ENCODE measurements around the gene TRIP10.

The TRIP10 gene

GRCh38 chr19:6725513-6726231 is 13.8 kb upstream of the TRIP10 start:
- no peak for DNase-seq (ENCODE audit: low read depth)

GRCh38 chr19:6728346-6728745 is 11.1 kb upstream of the TRIP10 start:
- no peak for DNase-seq (ENCODE audit: low read depth)

GRCh38 chr19:6729573-6730152 is 9.8 kb upstream of the TRIP10 start:
- DNase-seq (ENCODE audit: low read depth) = no peak

GRCh38 chr19:6730153-6730804 is 9.2 kb upstream of the TRIP10 start:
- no peak for DNase-seq (ENCODE audit: low read depth)

GRCh38 chr19:6730941-6731670 is 8.4 kb upstream of the TRIP10 start:
- DNase-seq (ENCODE audit: low read depth) = no peak

GRCh38 chr19:6731822-6732221 is 7.7 kb upstream of the TRIP10 start:
- no peak for DNase-seq (ENCODE audit: low read depth)

GRCh38 chr19:6732803-6733337 is 6.6 kb upstream of the TRIP10 start:
- no peak for DNase-seq (ENCODE audit: low read depth)

- DNase-seq (ENCODE audit: low read depth) = no peak
Observed at GRCh38 chr19:6733338-6734095, 6.0 kb upstream of the TRIP10 start.

- no peak for DNase-seq (ENCODE audit: low read depth)
Observed at GRCh38 chr19:6734096-6734696, 5.3 kb upstream of the TRIP10 start.

GRCh38 chr19:6735181-6735911 is 4.1 kb upstream of the TRIP10 start:
- no peak for DNase-seq (ENCODE audit: low read depth)

GRCh38 chr19:6736169-6736916 is 3.1 kb upstream of the TRIP10 start:
- peak; percentile 70 for DNase-seq (ENCODE audit: low read depth)

- DNase-seq (ENCODE audit: low read depth) = no peak
Observed at GRCh38 chr19:6736917-6737283, 2.6 kb upstream of the TRIP10 start.

- peak; percentile 100 for DNase-seq (ENCODE audit: low read depth)
Observed at GRCh38 chr19:6737284-6737872, 2.1 kb upstream of the TRIP10 start, which contains the start of gene GPR108. Gene GPR108, minus strand, starts transcription at chr19:6737580. Its CDS starts 4 bp downstream, at chr19:6737576.

- DNase-seq (ENCODE audit: low read depth) = peak; percentile 60
Observed at GRCh38 chr19:6737873-6738786, 1.4 kb upstream of the TRIP10 start.

- no peak for DNase-seq (ENCODE audit: low read depth)
Observed at GRCh38 chr19:6738787-6739389, 592 bp upstream of the TRIP10 start.

- no peak for DNase-seq (ENCODE audit: low read depth)
Observed at GRCh38 chr19:6739883-6740588, 556 bp downstream of the TRIP10 start.

Data from GM04504 (cell line).